ENCODE results near the gene SAT1. TPM values are rescaled to one million over a fixed set of nuclear protein-coding genes. Genes with fewer than 3 reads are reported as not detected.

SAT1 gene
- polyA plus RNA-seq, 2 donors, result 250 to 644 TPM

DNA sequence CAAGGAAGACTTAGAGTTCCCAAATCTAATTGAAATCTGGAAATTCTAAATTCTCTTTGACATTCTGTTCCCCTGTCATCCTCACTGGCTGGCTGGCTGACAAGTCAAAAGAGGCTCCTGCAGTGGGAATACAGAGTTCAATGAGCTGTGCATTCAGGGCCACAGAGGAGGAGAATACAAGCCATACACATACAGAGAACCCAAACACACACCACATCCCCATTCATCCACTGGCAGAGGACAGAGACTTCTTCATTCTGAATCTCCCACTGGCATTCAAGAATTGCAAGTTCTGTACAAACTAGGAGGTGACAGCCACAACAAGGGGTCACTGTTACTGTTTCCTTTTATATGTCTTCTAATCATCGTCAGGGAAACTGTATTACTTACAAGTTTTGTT lies 49.7 kb downstream of the SAT1 start:
- Histone ChIP-seq H3K9me3 (ENCODE audit: control insufficient read depth in 2 of 2, insufficient read depth in 1 of 2, low read depth in 1 of 2, low read length in 1 of 2) (no peaks in the 10 kb centered on the region), H3K27me3 (ENCODE audit: control insufficient read depth in 1 of 2, insufficient read depth in 2 of 2, low read length in 2 of 2) (no peaks in the 10 kb centered on the region), H3K4me1 (ENCODE audit: control insufficient read depth in 2 of 2, insufficient read depth in 2 of 2, low read length in 1 of 2) (no peaks in the 10 kb centered on the region), H3K36me3 (ENCODE audit: control insufficient read depth in 2 of 2, insufficient read depth in 2 of 2, low read length in 1 of 2) (no peaks in the 10 kb centered on the region), H3K27ac (ENCODE audit: low read depth in 2 of 2, low read length in 1 of 2) (no peak overlapping the region), H3K4me3 (ENCODE audit: low read depth in 1 of 2, low read length in 2 of 2) (no peak overlapping the region)
- WGBS, 2 donors, result 83 to 97% methylated on average over 1 of the region's 1 CpG

Other genes with a start within 250 kb of the SAT1 start
- gene PRDX4, start 115.7 kb upstream of the SAT1 start, polyA plus RNA-seq, result 10 to 100 TPM; 18.7 to 70.4 TPM
- 10 to 100 TPM; 10.3 to 11.6 TPM for gene ACOT9, start 39.9 kb upstream of the SAT1 start, polyA plus RNA-seq
- 10 to 100 TPM; 12.7 to 15.8 TPM for gene APOO, start 124.8 kb downstream of the SAT1 start, polyA plus RNA-seq
- gene CXorf58, start 124.8 kb downstream of the SAT1 start, polyA plus RNA-seq, result under 1 TPM; 0.02 to 0.06 TPM
- 1 to 10 TPM in 1 of 2 donors, under 1 TPM in 1; 0.84 to 1.9 TPM for gene KLHL15, start 244.0 kb downstream of the SAT1 start, polyA plus RNA-seq